HepG2 (cell line): ENCODE data around the gene DPP8. TPM values are rescaled to one million over a fixed set of nuclear protein-coding genes. Genes with fewer than 3 reads are reported as not detected.
"Not testable (repeated sequence)": the region's sequence is repeated elsewhere in the genome, so short reads cannot be mapped to it uniquely, and the experiment has no call there.

Experiments used
- ATAC-seq: fragments of 200-7000 bp; cut with Tn5 transposase; 3 replicates; pipeline ENCODE4 v1.9.1; 2020; ENCODE audit warnings: mild to moderate bottlenecking, moderate library complexity
- BruUV-seq: library from RNA; stranded (reverse); fragments of 400-500 nt; replicated peaks from 2 replicates; lab custom pipeline; 2021; lab: Mats Ljungman, UMichigan
- CTCF ChIA-PET: fragments of 300-600 bp; formaldehyde crosslinking; extraction: SDS; loops from one replicate; lab custom pipeline; 2021; ENCODE audit warnings: low total read pairs, inconsistent platforms, low intra/inter-chr PET ratio; lab: Yijun Ruan, JAX
- POLR2A ChIA-PET: fragments of 350-600 bp; sonication (Branson Sonifier 250); formaldehyde crosslinking; loops from one replicate; lab custom pipeline; 2020; ENCODE audit warnings: antibody characterized with exemption, inconsistent platforms; lab: Yijun Ruan, JAX
- DNase-seq: peaks from one replicate; pipeline ENCODE4 v3.0.0-alpha.2; 2015; ENCODE audit warnings: low spot score
- FAIRE-seq: peaks from 3 replicates; lab custom pipeline; 2011; peaks lifted over from hg19 to GRCh38; lab: Jason Lieb, UNC
- H2AFZ ChIP-seq: one replicate; pipeline ENCODE4 v1.6.1; 2011; ENCODE audit warnings: low read length, inconsistent platforms
- H3K27ac ChIP-seq: fragments of 300-600 bp; 3 replicates; pipeline ENCODE4 v1.8.0; 2011; ENCODE audit warnings: mixed run types, mild to moderate bottlenecking, mixed read lengths, low read length, inconsistent platforms; ENCODE audit not compliant: insufficient read depth; ENCODE audit errors: extremely low read length
- H3K27me3 ChIP-seq, 2 experiments: fragments of 200-600 bp in 1 of 2; 2 replicates in 1 of 2; 3 replicates in 1 of 2; pipeline versions ENCODE4 v1.6.0 to v1.8.0; 2011; ENCODE audit warnings: low read length in 2 of 2, mild to moderate bottlenecking in 2 of 2, moderate library complexity in 2 of 2, inconsistent platforms in 1 of 2; ENCODE audit not compliant: insufficient read depth in 2 of 2, control insufficient read depth in 1 of 2
- H3K36me3 ChIP-seq, 2 experiments: fragments of 200-600 bp in 1 of 2; replicated peaks in 1 of 2; 2 replicates in 1 of 2; 3 replicates in 1 of 2; pipeline versions ENCODE4 v1.5.1 to v1.8.0; 2011; ENCODE audit warnings: low read length in 2 of 2, inconsistent platforms in 1 of 2; ENCODE audit not compliant: insufficient read depth in 2 of 2, control insufficient read depth in 1 of 2
- H3K4me1 ChIP-seq: 2 replicates; pipeline ENCODE4 v1.5.1; 2012; ENCODE audit warnings: low read length, inconsistent platforms; ENCODE audit not compliant: insufficient read depth
- H3K4me2 ChIP-seq: 2 replicates; pipeline ENCODE4 v1.6.0; 2011; ENCODE audit warnings: low read depth, low read length, inconsistent platforms
- H3K4me3 ChIP-seq, 3 experiments: fragments of 200-600 bp in 1 of 3; sonication (generic), shearing (Covaris generic) in 1 of 3; replicated peaks in 1 of 3; 2 replicates each; pipeline ENCODE4 v1.5.1; 2011 to 2016; ENCODE audit warnings: low read length in 3 of 3, inconsistent platforms in 2 of 3, low read depth in 2 of 3, mild to moderate bottlenecking in 2 of 3, control low read depth in 1 of 3, mixed read lengths in 1 of 3; ENCODE audit not compliant: insufficient read depth in 1 of 3
- H3K79me2 ChIP-seq: one replicate; pipeline ENCODE4 v1.6.1; 2011; ENCODE audit warnings: low read length, inconsistent platforms; ENCODE audit not compliant: insufficient read depth
- H3K9ac ChIP-seq: 2 replicates; pipeline ENCODE4 v1.6.0; 2011; ENCODE audit warnings: mild to moderate bottlenecking, low read depth, low read length, inconsistent platforms; ENCODE audit not compliant: insufficient read depth
- H3K9me3 ChIP-seq: 2 replicates; pipeline ENCODE4 v1.5.1; 2012; ENCODE audit warnings: mild to moderate bottlenecking, low read length
- H4K20me1 ChIP-seq: 2 replicates; pipeline ENCODE4 v1.6.0; 2011; ENCODE audit warnings: inconsistent platforms, mild to moderate bottlenecking, low read length, moderate library complexity; ENCODE audit not compliant: insufficient read depth
- HNRNPH1 ChIP-seq: fragments of 200-400 bp; formaldehyde crosslinking; optimal IDR thresholded peaks from 2 replicates; pipeline ENCODE3; 2017; ENCODE audit warnings: mild to moderate bottlenecking, low read depth, low read length
- WGBS: methylation state at CpG from one replicate; pipeline ENCODE4 v1.1.6; 2017; ENCODE audit warnings: low lambda C conversion rate; 5-methylcytosine and 5-hydroxymethylcytosine counted together
- in situ Hi-C: cut with HindIII; loops from 2 replicates; pipeline ENCODE4 v1.10.0; 2017; ENCODE audit warnings: low pct_unique_long_range_greater_than_20kb; ENCODE audit not compliant: extremely low pct_ligation_motif_present
- intact Hi-C: fragments of 100-400 bp; cut with micrococcal nuclease; formaldehyde crosslinking; loops from one replicate; pipeline ENCODE4 v1.10.0; 2022; ENCODE audit not compliant: unreplicated experiment
- polyA plus RNA-seq, 8 experiments: library from polyadenylated mRNA; depleted of rRNA in 3 of 8; stranded (reverse) in 7 of 8; unstranded in 1 of 8; fragments of >200 nt; fragmentation: Illumina TruSeq in 4 of 8; extraction: Trizol in 4 of 8; gene quantifications; 2 replicates each; pipeline versions ENCODE4 v1.2.1 to v1.2.3, GENCODE V29; 2011 to 2016; ENCODE audit warnings: low read depth in 4 of 8, missing spikeins in 1 of 8, mixed read lengths in 1 of 8; ENCODE audit not compliant: insufficient read depth in 1 of 8
- total RNA-seq, 5 experiments: library from RNA; depleted of rRNA; stranded (reverse); fragments of >200 nt; fragmentation: Illumina TruSeq; extraction: Trizol; gene quantifications; 2 replicates each; pipeline ENCODE4 v1.2.3, GENCODE V29; 2016; ENCODE audit warnings: low read depth in 1 of 5

Gene DPP8
- total and polyA plus RNA-seq, 2 of the 13 experiments (the other 11 are each of a cell fraction or from before 2014, with no cell fraction given) = 18.0 to 26.3 TPM

- intact Hi-C loops = loop anchor here (2.0 kb wide), 1 partner anchor 33 kb away; no protein-coding TSS in a partner anchor
- WGBS = over 99% methylated on average over 3 of the region's 3 CpGs
- POLR2A ChIA-PET = no interaction called here
These were observed 36.2 kb upstream of the DPP8 start for GRCh38 chr15:65553691-65554090.

GRCh38 chr15:65552851-65553250, 35.4 kb upstream of the DPP8 start:
- H3K27me3 ChIP-seq, H3K9ac ChIP-seq, DNase-seq, H4K20me1 ChIP-seq, H3K27ac ChIP-seq, CTCF ChIA-PET, POLR2A ChIA-PET, H3K9me3 ChIP-seq, ATAC-seq, H3K4me3 ChIP-seq, H3K4me2 ChIP-seq, BruUV-seq, in situ Hi-C loops, FAIRE-seq, H2AFZ ChIP-seq: not testable (repeated sequence)
- 97% methylated on average over 5 of the region's 6 CpGs for WGBS
- peaks cover 30% of the 10 kb centered on the region for H3K4me1 ChIP-seq
- H3K36me3 ChIP-seq = peaks cover 12 to 41% of the 10 kb centered on the region in 2 experiments; a peak in 4 of 5 replicates
- intact Hi-C loops = loop anchor here (2.0 kb wide), 1 partner anchor 32 kb away; no protein-coding TSS in a partner anchor
- H3K79me2 ChIP-seq = peaks cover 52% of the 10 kb centered on the region

More at GRCh38 chr15:65553691-65554090, 36.2 kb upstream of the DPP8 start:
- DNase-seq = no peak
- no peak overlapping the region for H3K9ac ChIP-seq
- in situ Hi-C loops = no loop called here
- no peaks in the 10 kb centered on the region for H3K27me3 ChIP-seq
- H3K79me2 ChIP-seq = peaks cover 43% of the 10 kb centered on the region
- TF ChIP-seq HNRNPH1 = no peak
- peaks cover 22% of the 10 kb centered on the region for H3K4me1 ChIP-seq
- no TSS peak for BruUV-seq
- CTCF ChIA-PET = no interaction called here
- peaks cover 6% of the 10 kb centered on the region; the same call in 1 of the 2 replicates for H4K20me1 ChIP-seq
- FAIRE-seq = no peak
- H3K27ac ChIP-seq = no peak overlapping the region
- no peaks in the 10 kb centered on the region for H3K9me3 ChIP-seq
- no peak overlapping the region for H3K4me2 ChIP-seq
- ATAC-seq = no peak
- no peak overlapping the region for H2AFZ ChIP-seq
- H3K36me3 ChIP-seq = peaks cover 12 to 49% of the 10 kb centered on the region in 2 experiments
- no peak overlapping the region for H3K4me3 ChIP-seq
